ENCODE results near the gene DIRAS1.

DIRAS1 gene, protein sequence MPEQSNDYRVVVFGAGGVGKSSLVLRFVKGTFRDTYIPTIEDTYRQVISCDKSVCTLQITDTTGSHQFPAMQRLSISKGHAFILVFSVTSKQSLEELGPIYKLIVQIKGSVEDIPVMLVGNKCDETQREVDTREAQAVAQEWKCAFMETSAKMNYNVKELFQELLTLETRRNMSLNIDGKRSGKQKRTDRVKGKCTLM

DNA sequence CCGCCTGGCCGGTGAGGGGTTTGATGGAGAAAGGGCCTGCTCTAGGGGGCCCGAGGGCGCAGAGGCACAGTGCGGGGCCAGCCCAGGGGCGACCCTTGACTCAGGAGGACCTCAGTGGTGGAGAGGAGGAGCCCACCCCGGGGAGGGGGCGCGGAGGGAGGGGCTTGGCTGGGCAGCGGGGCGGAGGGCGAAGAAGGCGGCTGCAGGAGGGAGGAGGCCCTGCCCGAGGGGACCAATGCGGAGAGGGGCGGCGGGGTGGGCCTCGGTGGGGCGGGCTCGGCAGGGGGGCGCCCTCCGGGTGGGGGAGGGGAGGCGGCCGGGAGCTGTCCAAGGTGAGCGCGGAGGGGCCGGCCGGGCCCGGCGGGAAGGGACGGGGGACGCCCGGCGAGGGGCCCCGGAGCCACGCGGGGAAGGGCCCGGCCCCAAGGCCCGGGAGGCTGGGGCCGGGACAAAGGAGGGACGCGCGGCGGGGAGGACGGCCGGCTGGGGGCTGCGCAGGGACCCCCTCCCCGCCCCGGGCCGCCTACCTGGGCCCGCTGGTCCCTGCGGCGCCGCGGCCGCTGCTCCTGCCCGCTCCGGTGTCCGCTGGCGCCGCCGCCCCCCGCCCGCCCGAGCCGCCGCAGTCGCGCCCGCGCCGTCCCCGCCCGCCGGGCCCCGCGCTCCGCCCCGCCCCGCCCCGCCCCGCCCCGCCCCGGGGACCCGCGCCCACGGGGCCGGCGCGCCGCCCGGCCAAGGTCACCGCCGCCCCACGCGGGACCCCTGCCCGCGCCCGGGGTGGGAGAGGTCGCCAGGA, at the start of gene DIRAS1:
TSS of gene DIRAS1 (minus strand) at position 596 of the 793 bp plus-strand sequence. CDS start 3,566 bp downstream, outside the sequence.
- DNase-seq (ENCODE audit: low read depth in 1 of 2, low spot score in 1 of 2): no peak

DNA sequence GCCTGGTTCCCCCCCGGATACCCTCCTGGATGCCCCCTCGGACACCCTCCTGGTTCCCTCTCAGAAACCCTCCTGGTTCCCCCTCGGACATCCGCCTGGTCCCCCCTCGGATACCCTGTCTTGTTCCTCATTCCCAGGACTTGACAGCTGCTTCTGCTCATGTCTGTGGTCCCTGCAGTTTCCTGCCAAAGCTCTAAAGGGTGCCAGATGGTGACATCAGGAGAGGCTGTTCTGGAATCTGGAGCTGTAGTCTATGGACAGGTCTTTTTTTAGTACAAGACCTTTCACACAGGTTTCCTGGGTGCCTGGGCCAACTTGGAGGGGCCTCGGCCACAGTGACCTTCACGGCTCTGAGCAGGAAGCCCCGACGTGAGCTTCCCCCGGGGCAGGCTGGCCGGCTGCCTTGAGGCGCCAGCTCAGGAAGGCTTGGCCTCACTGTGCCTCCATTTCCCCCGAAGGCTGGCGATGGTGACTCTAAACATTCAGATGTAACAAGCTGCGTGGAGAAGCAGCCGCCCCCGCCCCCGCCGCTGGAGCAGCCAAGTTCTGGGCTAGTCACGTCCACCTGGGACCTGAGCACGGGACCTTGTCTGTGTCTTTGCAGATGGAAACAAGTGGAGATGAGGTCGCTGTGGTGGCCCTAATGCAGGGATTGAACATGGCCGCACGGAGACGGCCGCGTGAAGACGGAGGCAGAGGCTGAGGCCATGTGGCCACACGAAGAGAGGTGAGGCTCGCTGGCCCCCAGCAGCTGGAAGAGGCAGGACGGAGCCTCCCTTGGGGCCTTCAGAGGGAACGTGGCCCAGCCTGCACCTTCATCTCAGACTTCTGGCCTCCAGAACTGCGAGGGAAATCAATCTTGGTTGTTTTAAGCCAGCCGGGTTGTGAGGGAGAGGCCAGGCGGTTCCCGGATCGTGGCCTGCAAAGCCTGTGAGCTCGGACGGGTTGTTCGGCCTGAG, 49.2 kb upstream of the DIRAS1 start:
- no peak for DNase-seq (ENCODE audit: low read depth in 1 of 2, low spot score in 1 of 2)

DNA sequence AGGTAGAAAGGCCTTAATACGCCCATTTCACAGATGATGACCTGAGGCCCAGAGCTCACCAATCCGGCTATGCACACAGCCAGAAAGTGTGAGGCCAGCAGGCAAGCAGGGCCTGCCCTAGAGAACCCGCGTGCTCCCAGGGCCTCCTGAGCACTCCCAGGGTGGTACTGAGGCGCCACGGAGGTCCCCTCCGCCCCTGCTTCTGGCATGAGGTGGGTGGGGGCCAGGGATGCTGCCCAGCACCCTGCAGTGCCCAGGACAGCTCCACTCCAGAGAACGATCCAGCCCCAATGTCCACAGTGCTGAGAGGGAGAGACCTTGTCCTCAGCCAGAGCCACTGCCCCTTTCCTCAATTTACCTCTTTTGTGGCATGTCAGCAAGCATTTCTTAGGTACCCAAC, 48.0 kb upstream of the DIRAS1 start:
- DNase-seq (ENCODE audit: low read depth in 1 of 2, low spot score in 1 of 2): no peak

DNA sequence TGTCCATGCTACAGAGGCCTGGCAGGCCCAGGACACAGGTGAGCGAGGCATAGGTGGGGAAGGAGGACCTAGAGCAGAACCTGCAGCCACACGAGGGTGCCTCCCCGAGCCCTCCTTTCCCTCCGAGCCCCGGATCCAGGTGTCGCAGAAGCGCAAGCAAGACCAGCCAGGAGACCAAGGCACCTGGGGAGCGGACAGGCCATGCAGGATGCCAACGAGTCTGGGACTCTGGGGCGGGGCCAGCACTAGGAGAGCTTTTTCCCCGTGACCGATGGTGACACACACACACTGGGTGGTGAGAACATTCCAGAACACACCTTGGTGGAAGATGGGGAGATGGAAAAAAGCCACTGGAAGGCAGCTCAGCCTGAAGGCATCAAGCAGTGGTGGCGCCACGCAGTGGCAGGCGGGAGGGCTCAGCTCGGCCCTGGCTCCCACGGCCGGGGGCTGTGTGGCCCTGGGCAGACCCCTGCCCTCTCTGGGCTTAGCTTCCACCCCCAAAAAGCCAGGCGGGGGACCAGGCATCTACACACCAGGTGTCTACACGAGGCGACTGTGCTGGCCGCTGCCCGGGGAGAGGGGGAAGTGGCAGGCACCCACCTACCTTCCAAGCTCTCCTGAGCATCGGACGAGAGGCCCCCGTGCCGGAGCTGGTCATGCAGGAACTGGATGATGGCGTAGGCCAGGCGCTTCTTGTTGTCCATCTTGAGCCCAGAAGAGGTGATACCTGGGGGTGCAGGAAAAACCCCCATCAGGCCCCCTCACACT, 47.4 kb upstream of the DIRAS1 start:
- no peak for DNase-seq (ENCODE audit: low read depth in 1 of 2, low spot score in 1 of 2)

DNA sequence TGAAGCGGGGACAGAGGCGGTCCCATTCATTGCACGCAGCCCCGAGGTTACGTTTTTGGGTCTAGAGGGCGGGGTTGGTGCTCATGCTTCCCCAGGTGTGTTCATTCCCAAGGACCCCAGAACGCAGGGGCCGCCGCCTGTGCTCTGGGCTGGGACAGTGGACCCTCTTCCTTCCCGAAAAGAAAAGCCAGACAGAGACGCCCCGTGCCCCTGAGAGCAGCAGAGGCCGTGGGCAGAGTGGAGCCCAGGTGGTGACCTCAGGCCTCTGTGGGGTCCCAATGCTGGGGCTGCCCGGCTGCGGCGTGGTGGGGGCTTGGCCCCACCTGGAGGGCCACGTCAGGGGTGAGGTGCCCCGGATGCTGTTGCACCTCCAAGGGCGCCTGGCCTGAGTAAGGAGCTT, 46.5 kb upstream of the DIRAS1 start:
- no peak for DNase-seq (ENCODE audit: low read depth in 1 of 2, low spot score in 1 of 2)

DNA sequence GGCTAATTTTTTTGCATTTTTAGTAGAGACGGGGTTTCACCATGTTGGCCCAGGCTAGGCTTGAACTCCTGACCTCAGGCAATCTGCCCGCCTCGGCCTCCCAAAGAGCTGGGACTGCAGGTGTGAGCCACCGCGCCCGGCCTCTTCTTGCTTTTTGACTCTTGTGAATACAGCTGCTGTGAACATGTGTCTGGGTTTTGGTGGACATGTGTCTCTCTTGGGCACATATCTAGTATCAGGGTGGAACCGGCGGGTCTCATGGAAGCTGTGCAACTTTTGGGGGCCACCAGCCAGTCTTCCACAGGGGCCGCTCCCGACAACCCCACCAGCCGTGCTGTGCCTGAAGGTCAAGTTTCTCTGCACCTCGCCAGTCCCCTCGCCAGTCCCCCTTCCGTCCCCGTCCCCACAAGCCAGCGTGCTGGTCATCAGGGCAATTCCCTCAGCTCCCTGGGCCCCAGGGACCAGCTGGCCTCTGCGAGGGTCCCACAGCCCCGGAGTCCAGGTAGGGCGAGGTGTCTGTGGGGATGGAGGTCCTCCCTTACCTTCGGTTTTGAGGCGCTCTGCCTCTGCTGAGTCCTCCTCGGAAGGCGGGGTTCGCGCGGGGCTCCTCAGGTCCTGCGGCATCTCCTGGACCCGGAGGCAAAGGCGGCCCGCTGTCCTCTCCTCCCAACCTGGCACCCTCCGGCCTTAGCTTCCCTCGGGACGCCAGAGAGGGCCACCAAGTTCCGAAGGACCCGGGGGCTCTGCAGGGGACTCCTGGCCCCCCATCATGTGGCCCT, 45.6 kb upstream of the DIRAS1 start:
- DNase-seq (ENCODE audit: low read depth in 1 of 2, low spot score in 1 of 2): no peak

DNA sequence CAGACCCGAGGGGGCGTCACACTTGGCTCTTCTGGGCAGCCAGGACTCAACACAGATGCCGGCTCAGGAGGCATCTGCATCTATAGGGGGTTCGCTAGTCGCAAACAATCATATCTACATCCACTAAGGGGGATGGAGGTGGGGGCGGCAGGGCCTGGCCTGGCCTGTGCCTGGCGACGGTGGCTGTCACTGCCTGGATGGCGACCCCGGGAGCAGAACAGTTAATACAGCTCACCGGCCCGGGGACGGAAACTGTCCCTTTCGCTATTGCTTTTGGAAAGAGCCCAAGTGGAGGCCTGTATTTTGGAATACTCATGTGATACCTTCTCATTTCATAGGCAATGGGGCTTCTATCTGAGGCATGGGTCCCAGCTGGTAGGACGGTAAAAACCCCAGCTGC, 44.2 kb upstream of the DIRAS1 start:
- no peak for DNase-seq (ENCODE audit: low read depth in 1 of 2, low spot score in 1 of 2)

DNA sequence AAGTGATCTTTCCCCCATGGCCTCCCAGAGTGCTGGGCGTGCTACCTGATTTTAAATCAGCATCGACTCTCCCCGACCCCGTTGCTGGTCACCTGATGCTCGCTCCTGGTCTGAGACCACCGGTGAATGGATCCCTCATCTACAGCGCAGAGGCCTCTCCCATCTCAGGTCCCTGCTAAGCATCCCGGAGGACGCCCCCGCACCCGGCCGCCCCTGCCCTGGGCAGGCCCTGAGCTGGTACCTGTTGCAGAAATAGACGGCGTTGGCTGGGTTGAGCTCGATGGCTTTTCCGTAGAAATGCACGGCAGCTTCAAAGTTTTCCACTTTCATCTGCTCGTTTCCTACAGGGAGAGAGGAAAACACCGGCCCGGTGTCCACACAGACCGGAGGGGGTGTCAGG, 43.8 kb upstream of the DIRAS1 start:
- DNase-seq (ENCODE audit: low read depth in 1 of 2, low spot score in 1 of 2): no peak

DNA sequence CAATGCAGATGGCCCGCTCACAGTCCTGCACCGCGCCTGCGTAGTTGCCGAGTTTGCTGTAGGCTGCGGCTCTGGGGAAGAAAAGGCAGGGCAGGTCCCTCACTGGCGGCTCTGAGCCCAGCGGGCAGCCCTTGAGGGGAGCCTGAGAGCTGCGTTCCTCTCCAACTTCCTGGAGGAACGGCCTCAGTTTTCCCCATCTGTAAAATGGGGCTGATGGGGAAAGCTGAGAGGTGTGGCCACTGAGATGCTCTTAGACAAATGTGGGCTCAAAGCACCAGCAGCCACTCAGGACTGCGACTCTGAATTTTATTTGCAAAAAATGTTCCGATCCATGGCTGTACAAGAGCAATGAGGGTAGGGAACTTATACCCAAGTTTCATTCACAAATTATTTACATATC, 42.5 kb upstream of the DIRAS1 start:
- DNase-seq (ENCODE audit: low read depth in 1 of 2, low spot score in 1 of 2): no peak

DNA sequence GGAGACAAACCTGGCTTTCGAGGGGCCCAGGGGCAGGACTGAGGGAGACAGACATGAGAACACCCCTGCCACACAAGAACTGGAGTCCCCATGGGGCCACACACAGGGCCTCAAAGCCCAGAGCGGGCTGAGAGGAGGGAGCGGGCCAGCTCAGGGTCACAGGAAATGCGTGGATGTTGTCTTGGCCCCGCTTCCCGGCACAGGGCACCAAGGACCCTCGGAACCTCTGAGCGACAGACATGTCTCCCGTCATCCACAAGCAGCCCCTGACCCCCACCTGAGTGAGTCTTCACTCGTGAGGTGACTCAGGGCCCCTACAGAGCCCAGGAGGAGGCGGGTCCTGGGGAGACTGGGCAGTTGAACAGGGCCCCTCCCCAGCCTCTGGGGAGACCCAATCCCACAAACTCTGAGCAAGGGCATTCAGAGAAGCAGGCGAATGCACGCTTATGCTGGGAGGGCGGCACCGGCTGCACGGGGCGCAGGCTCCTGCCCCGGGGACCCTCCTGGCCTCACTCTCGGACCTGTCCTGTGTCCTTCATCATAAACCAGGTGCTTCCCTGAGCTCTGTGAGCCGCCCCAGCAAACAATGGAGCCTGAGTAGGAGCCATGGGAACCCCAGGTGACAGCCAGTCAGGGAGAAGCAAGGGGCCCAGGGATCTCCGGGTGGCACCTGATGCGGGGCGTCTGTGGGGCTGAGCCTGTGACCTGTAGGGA, 41.8 kb upstream of the DIRAS1 start:
- no peak for DNase-seq (ENCODE audit: low read depth in 1 of 2, low spot score in 1 of 2)

DNA sequence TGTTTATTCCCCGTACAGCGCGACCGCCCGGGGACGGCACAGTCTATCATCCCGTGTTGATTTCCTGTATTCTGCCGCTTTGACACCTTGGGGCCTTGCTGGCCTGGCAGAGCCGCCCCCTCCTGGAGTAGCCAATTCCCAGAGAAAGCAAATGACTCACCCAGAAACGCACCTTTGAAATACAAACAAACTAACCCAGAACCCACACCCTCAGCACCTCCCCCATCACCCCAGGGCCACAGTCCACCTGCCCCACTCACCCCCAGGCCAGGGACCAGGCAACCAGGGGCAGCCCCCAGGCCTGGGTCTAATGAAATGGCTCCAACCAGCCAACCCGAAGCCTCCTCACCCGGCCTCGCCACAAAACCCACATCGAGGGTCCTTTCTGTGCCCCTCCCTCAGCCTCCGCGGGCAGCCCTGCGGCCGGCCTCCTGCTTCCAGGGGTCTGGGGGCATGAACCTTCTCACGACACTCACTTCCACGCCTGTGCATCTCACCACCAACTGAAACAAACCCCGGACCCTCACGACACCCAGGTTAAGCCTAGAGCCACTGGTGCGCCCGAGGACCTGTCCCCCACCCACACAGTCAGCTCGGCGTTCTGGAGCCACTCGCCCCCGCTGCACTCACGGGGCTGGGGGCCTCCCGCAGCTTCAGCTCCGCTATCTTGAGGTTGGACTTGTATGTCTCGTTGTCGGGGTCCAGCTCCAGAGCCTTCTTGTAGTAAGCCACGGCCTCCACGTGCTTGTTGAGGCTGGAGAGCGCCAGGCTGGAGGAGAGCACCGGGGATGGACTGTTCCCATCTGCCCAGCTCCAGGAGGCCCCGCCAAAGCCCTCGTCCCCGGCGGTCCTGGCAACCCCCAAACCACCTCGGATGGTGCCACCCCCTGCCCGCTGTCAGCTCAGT, 41.0 kb upstream of the DIRAS1 start:
- DNase-seq (ENCODE audit: low read depth in 1 of 2, low spot score in 1 of 2): no peak

DNA sequence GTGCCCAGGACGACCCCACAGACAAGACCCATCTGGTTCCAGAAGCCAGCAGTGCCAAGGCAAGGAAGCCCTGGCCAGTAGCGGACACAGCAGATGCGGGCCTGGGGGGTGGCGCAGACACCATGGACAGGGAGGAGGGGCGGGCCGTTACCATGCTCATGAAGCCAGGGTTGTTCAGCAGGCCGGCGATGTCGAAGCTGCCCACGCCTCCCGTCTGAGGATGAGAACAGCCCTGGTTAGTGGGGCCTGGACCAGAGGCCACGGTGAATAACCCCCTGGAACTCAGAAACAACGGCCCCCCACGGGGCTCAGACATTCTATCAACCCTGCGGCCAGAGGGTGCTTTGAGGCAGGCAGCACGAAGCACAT, 40.1 kb upstream of the DIRAS1 start:
- no peak for DNase-seq (ENCODE audit: low read depth in 1 of 2, low spot score in 1 of 2)

DNA sequence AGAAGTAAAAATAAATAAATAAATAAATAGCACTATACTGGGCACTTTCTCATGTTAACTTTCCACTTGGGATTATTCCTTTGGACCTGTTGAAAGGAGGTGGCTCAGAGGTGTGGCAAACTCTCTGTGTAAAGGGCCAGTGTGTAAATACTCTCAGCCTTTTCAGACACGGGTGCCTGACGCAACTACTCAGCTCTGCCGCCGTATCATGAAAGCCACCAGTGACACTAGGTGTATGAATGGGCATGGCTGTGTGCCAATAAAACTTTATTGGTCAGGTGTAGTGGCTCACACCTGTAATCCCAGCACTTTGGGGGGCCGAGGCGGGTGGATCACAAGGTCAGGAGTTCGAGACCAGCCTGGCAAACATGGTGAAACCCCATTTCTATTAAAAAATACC, 38.8 kb upstream of the DIRAS1 start:
- DNase-seq (ENCODE audit: low read depth in 1 of 2, low spot score in 1 of 2): no peak

DNA sequence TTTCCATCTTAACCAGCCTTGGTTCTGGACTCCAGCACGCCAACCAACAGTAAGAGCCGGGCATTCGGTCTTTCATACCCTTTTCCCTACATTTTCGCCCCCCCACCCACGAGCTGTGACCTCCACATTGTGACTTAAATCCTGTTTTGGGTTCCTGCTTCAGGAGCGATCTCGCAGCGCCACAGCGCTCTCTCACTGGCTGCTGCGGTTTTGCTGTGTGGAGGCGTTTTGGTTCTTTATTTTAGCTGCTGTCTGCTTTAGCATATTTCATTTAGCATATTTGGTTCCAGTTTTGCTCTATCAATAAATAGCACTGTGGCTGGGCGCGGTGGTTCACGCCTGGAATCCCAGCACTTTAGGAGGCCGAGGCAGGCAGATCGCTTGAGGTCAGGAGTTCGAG, 38.2 kb upstream of the DIRAS1 start:
- DNase-seq (ENCODE audit: low read depth in 1 of 2, low spot score in 1 of 2): no peak

DNA sequence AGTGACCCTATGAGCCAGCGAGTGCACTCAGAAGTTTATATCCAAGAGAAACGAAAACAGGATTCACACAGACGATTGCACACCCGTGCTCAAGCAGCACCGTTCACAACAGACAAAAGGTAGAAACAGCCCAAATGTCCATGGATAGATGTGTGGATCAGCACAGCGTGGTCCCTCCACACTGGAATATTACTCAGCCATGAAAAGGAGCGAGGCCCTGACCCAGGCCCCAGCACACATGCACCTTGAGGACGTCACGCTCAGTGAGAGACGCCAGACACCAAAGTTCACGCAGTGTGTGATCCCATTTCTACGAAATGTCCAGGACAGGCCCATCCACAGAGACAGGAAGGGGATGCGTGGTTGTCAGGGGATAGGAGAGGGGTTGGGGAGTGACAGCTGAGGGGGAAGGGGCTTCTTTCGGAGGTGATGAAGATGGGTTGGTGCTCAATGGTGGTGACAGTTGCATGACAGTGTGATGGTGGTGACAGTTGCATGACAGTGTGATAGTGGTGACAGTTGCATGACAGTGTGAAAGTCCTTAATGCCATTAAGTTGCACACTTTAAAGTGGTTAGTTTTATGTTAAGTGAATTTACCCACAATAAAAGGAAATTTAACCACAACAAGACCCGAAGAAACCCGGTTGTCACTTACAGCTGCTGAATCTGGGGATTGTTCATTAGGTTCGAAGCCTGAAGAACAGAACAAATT, 37.6 kb upstream of the DIRAS1 start:
- DNase-seq (ENCODE audit: low read depth in 1 of 2, low spot score in 1 of 2): no peak

DNA sequence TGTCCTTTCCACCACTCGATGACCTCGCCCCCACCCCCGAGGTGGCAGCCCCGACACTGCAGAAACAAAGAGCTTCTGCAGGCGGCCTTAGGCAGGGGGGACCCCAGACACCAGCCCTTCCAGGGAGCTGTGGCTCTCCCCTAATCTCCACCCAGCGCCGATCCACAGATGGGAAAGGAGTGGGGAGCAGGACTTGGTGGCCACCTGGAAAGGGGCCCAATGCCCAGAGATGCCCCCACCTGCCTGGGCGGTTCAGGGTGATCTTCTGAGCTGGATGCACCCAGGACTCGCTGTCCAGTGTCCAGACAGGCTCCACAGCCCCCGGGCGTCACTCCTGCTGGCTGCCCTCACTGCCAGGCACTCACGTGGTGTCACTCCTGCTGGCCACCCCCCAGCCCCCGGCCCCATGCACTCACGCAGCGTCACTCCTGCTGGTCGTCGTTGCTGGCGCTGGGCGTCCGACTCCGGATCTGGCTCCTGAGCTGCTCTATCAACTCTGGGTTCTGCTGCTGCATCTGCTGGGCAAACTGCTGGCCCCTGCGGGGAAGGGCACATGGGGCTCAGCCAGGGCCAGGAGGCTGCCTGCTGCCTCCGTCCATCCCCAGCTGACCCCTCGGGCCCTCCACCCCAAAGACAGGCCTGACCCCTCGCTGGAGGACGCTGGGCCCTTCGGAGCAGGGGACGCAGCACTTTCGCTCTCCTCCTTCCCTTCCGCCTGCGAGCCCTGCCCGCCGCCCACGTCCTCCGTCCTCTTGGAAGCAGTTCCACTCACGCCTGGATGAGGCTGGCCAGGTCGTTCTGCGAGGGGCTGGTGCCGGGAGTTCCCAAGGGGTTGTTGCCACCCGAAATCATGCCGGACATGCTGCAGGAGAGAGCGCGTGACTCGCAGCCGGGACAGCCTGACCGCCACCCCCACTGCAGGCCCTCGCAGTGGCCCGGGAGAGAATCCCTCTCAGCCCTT, 36.0 kb upstream of the DIRAS1 start:
- no peak for DNase-seq (ENCODE audit: low read depth in 1 of 2, low spot score in 1 of 2)

DNA sequence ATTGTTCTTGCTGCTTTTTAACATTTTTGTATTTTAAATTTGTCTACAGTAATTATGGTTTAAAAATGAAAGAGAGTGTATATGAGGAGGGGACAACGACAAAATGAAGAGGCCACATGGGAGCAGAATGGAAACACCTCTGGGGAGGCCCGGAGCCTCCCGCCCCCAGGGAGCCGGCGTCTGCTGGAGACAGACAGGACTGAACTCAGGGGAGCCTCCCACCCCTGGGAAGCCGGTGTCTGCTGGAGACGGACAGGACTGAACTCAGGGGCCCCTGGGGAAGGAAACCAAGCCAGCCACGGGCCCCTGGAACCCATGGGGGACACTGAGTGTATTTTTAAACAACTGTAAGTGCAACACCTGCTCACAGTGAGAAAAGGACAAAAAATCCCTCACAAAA, 35.3 kb upstream of the DIRAS1 start:
- no peak for DNase-seq (ENCODE audit: low read depth in 1 of 2, low spot score in 1 of 2)

Data from activated T-helper 1 cell treated with anti-CD3 and anti-CD28 coated beads, Interleukin-2, amount 50 U/mL, for 16 hours (primary cell).